ENCODE measurements around the gene GIMAP7.

DNA sequence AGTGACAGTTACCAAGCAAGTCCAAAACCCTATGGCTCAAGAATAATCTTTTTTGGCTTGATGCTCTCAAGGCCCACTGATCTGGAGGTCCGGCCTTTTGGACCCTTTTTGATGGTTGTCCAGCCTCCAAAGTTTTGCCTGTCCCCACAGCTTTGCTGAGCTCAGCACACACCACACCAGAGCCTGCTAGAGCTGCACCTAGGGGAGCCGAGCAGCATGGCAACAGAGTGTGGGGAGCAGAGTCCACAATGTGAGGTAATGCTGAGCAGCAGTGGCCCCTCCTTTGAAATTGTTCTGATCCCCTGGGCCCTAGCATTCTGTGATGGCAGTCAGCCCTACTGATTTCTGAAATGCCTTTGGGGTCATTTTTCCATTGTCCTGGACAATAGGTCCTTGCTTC, 9.3 kb downstream of the GIMAP7 start:
- TF ChIP-seq, protein P1, sequence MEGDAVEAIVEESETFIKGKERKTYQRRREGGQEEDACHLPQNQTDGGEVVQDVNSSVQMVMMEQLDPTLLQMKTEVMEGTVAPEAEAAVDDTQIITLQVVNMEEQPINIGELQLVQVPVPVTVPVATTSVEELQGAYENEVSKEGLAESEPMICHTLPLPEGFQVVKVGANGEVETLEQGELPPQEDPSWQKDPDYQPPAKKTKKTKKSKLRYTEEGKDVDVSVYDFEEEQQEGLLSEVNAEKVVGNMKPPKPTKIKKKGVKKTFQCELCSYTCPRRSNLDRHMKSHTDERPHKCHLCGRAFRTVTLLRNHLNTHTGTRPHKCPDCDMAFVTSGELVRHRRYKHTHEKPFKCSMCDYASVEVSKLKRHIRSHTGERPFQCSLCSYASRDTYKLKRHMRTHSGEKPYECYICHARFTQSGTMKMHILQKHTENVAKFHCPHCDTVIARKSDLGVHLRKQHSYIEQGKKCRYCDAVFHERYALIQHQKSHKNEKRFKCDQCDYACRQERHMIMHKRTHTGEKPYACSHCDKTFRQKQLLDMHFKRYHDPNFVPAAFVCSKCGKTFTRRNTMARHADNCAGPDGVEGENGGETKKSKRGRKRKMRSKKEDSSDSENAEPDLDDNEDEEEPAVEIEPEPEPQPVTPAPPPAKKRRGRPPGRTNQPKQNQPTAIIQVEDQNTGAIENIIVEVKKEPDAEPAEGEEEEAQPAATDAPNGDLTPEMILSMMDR (IDR thresholded peaks at IDR 0.05), result no peak
- TF ChIP-seq POLR2A (IDR thresholded peaks at IDR 0.05), result no peak
- no peak for TF ChIP-seq POLR2AphosphoS5 (IDR thresholded peaks at IDR 0.05; ENCODE audit: insufficient read depth in 1 of 2, low read depth in 1 of 2)

Measured in vagina (tissue), 2 donors.